Spleen (tissue), 7 donors: ENCODE measurements around the gene PTPN22.

ENCODE experiments used
- CTCF ChIP-seq, 11 experiments: fragments of 200-600 bp in 7 of 11; fragments of 450-650 bp in 4 of 11; sonication (generic) in 4 of 11; IDR thresholded peaks in 8 of 11; conservative IDR thresholded peaks in 3 of 11; 1 replicate in 7 of 11; 2 replicates in 4 of 11; pipeline versions ENCODE4 v1.4.0 to v1.8.0; 2016 to 2021; ENCODE audit warnings: antibody characterized with exemption in 11 of 11, inconsistent platforms in 4 of 11, mild to moderate bottlenecking in 1 of 11
- POLR2AphosphoS5 ChIP-seq, 3 donors: sonication (generic); formaldehyde crosslinking; IDR thresholded peaks; one replicate each; pipeline ENCODE4 v1.5.1; 2017; ENCODE audit warnings: antibody characterized with exemption in 3 of 3
- donor health status: DM: no; HTN: no; CAD: no; lungs with moderate emphysema.
- donor health status: DM: no; HTN: no; CAD: no.
- donor health status: DM: no; HTN: no; CAD: no.

- TF ChIP-seq CTCF (IDR thresholded peaks at IDR 0.05 in 8 of 11, conservative IDR thresholded peaks at IDR 0.05 in 3 of 11) (no peak), POLR2AphosphoS5 (IDR thresholded peaks at IDR 0.05) (no peak)
These were observed 58.3 kb downstream of the PTPN22 start for GRCh38 chr1:113813218-113813617.
